ENCODE data around the gene ZNF652.

- TF ChIP-seq, protein P1, sequence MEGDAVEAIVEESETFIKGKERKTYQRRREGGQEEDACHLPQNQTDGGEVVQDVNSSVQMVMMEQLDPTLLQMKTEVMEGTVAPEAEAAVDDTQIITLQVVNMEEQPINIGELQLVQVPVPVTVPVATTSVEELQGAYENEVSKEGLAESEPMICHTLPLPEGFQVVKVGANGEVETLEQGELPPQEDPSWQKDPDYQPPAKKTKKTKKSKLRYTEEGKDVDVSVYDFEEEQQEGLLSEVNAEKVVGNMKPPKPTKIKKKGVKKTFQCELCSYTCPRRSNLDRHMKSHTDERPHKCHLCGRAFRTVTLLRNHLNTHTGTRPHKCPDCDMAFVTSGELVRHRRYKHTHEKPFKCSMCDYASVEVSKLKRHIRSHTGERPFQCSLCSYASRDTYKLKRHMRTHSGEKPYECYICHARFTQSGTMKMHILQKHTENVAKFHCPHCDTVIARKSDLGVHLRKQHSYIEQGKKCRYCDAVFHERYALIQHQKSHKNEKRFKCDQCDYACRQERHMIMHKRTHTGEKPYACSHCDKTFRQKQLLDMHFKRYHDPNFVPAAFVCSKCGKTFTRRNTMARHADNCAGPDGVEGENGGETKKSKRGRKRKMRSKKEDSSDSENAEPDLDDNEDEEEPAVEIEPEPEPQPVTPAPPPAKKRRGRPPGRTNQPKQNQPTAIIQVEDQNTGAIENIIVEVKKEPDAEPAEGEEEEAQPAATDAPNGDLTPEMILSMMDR (IDR thresholded peaks at IDR 0.05; ENCODE audit: insufficient read depth, low read length, poor library complexity, severe bottlenecking), result no peak
- no peak for TF ChIP-seq EZH2phosphoT487 (conservative IDR thresholded peaks at IDR 0.05; ENCODE audit: low read length)
These were observed 81.1 kb downstream of the ZNF652 start for GRCh38 chr17:49280918-49281317.
